Activated CD8-positive, alpha-beta memory T cell treated with anti-CD3 and anti-CD28 coated beads for 36 hours (primary cell): ENCODE measurements around the gene SF3A1. TPM values are rescaled to one million over a fixed set of nuclear protein-coding genes. Genes with fewer than 3 reads are reported as not detected.
"Not testable (repeated sequence)": the region's sequence is repeated elsewhere in the genome, so short reads cannot be mapped to it uniquely, and the experiment has no call there.

ENCODE experiments used
- CTCF ChIA-PET: fragments of 350-600 bp; sonication (Branson Sonifier 250); formaldehyde crosslinking; loops from one replicate; lab custom pipeline; 2021; ENCODE audit warnings: antibody characterized with exemption; lab: Charles Lee
- POLR2A ChIA-PET: fragments of 350-600 bp; sonication (Branson Sonifier 250); formaldehyde crosslinking; loops from one replicate; lab custom pipeline; 2021; ENCODE audit warnings: antibody characterized with exemption; lab: Charles Lee
- total RNA-seq, 2 experiments: library from RNA; stranded (reverse); gene quantifications; one replicate each; pipeline ENCODE4 v1.2.3, GENCODE V29; 2021

Gene SF3A1
- total RNA-seq: 100 to 1,000 TPM; 229 to 231 TPM

- CTCF ChIA-PET: interaction anchor here (0.6 to 1.6 kb wide), 5 partner anchors 28 to 235 kb away, joined by 3 to 15 read pairs (median 3); partner anchors contain the start of genes CASTOR1 and PES1
Measured at GRCh38 chr22:30356449-30357235, at the start of gene SF3A1, which contains the start of gene CCDC157. Gene SF3A1, minus strand, starts transcription at chr22:30356894. Its CDS starts 102 bp downstream, at chr22:30356792. Gene CCDC157, plus strand, starts transcription at chr22:30357007. Its CDS starts 8,994 bp downstream, at chr22:30366001.

DNA sequence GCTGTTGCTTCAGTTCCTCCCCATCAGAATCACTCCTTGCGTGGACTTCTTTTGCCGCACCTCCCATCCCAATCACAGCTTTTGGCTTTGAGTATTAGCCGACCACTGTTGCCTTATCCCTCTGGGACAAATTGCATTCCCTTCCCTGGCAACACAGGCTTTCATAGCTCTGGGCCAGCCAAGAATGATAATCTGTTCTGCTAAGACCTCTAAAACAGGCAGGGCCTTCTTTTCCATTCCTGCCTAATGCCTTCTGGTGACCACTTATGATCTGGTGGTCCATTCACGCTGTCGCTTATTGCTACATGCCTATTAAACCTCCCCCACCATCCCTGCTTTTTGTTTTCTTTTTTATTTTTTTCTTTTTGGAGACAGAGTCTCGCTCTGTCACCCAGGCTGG lies 49.7 kb upstream of the SF3A1 start:
- POLR2A ChIA-PET: interaction anchor here (0.6 kb wide), 1 partner anchor 26 kb away, joined by 3 read pairs; no protein-coding TSS in a partner anchor
- CTCF ChIA-PET: interaction anchor here (1.3 kb wide), 1 partner anchor 118 kb away, joined by 3 read pairs; no protein-coding TSS in a partner anchor

More at GRCh38 chr22:30356449-30357235, at the start of gene SF3A1, which contains the start of gene CCDC157:
- POLR2A ChIA-PET: interaction anchor here (0.6 to 1.4 kb wide), 9 partner anchors 9 to 70 kb away, joined by 3 to 8 read pairs (median 4); partner anchors contain the start of gene TBC1D10A

- POLR2A ChIA-PET: interaction anchor here (0.6 kb wide), 1 partner anchor 25 kb away, joined by 3 read pairs; no protein-coding TSS in a partner anchor
- CTCF ChIA-PET: interaction anchor here (1.3 kb wide), 1 partner anchor 118 kb away, joined by 3 read pairs; no protein-coding TSS in a partner anchor
Measured at GRCh38 chr22:30405731-30406130, 49.0 kb upstream of the SF3A1 start.

- ChIA-PET CTCF (no interaction called here), POLR2A (interaction anchor here (0.5 kb wide), 1 partner anchor 22 kb away, joined by 3 read pairs; no protein-coding TSS in a partner anchor)
Measured at GRCh38 chr22:30404307-30404706, 47.6 kb upstream of the SF3A1 start.

GRCh38 chr22:30402766-30403104 lies 46.0 kb upstream of the SF3A1 start:
- ChIA-PET POLR2A (interaction anchor here (0.6 kb wide), 1 partner anchor 119 kb away, joined by 6 read pairs; no protein-coding TSS in a partner anchor), CTCF (interaction anchor here (1.6 kb wide), 1 partner anchor 12 kb away, joined by 4 read pairs; no protein-coding TSS in a partner anchor)

GRCh38 chr22:30402028-30402765 lies 45.5 kb upstream of the SF3A1 start:
- ChIA-PET CTCF (interaction anchor here (1.0 to 1.6 kb wide), 2 partner anchors 12 to 21 kb away, joined by 3 to 4 read pairs; no protein-coding TSS in a partner anchor), POLR2A (interaction anchor here (1.0 kb wide), 1 partner anchor 21 kb away, joined by 3 read pairs; no protein-coding TSS in a partner anchor)

DNA sequence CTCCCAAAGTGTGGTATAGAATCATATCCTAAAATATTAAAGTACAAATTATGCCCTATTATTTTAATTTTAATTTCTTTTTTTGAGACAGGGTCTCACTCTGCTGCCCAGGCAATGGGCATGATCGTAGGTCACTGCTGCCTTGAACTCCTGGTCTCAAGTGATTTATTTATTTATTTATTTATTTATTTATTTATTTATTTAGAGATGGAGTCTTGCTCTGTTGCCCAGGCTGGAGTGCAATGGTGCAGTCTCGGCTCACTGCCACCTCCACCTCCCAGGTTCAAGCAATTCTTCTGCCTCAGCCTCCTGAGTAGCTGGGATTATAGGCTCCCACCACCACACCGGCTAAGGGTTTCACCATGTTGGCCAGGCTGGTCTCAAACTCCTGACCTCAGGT lies 44.3 kb upstream of the SF3A1 start:
- POLR2A ChIA-PET: not testable (repeated sequence)
- CTCF ChIA-PET: interaction anchor here (0.7 kb wide), 1 partner anchor 153 kb away, joined by 4 read pairs; no protein-coding TSS in a partner anchor

GRCh38 chr22:30400159-30400558 lies 43.5 kb upstream of the SF3A1 start:
- ChIA-PET POLR2A (no interaction called here), CTCF (interaction anchor here (0.7 kb wide), 1 partner anchor 154 kb away, joined by 4 read pairs; no protein-coding TSS in a partner anchor)

DNA sequence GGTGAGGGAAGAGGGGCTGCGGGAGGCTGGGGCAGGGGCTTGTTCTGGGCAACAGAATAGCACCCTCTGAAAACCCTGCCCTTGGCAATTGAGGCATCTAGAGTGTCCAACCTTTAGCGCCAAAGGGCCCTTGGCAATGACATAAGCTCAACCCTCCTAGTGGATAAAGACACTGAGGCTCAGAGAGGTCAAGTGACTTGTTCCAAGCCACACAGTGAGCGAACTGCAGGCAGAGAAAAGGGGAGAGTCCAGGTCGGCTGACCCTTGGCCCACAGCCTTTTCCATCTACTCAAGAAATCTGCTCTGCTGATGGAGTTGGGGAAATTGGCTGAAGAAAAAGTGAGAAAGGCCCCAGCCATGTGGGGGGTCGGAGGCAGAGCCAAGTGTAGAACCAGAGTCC lies 43.0 kb upstream of the SF3A1 start:
- POLR2A ChIA-PET: no interaction called here
- CTCF ChIA-PET: no interaction called here

DNA sequence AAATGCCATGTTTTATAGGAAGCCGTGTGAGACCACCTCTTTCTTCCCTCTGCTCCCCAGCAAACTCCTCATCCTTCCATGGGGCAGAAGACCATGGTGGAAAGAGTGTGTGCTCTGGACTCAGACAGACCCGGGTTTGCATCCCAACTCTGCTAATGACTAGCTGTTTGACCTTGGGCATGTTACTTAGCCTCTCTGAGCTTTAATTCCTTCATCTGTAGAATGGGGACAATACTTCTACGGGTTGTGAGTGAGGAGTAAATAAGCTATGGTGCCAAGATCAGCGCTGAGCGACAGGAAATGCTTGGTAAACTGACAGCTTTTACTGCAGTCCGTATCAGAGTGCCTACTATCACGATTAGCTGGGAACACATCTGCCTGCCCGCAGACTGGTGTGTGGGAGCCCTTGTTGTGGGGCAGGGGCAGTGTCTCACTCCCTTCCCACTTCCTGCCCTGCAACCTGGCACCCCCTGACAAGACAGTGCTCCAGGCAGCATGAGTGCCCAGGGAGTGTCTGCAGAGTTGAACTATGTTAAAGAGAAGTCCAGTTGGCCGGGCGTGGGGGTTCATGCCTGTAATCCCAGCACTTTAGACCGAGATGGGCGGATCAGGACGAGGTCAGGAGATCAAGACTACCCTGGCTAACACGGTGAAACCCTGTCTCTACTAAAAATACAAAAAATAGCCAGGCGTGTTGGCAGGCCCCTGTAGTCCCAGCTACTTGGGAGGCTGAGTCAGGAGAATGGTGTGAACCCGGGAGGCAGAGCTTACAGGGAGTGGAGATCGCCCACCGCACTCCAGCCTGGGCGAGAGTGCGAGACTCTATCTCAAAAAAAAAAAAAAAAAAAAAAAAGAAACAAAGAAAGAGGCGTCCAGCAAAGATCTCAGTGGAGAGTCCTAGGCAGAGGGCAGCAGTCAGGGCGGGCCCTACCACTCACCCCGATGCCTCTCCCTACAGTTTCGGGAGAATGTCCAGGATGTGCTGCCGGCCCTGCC lies 42.3 kb upstream of the SF3A1 start:
- POLR2A ChIA-PET: interaction anchor here (0.7 kb wide), 1 partner anchor 25 kb away, joined by 3 read pairs; no protein-coding TSS in a partner anchor
- CTCF ChIA-PET: interaction anchor here (0.7 to 5.6 kb wide), 4 partner anchors 10 to 599 kb away, joined by 3 to 29 read pairs (median 5); partner anchors contain the start of gene CASTOR1

DNA sequence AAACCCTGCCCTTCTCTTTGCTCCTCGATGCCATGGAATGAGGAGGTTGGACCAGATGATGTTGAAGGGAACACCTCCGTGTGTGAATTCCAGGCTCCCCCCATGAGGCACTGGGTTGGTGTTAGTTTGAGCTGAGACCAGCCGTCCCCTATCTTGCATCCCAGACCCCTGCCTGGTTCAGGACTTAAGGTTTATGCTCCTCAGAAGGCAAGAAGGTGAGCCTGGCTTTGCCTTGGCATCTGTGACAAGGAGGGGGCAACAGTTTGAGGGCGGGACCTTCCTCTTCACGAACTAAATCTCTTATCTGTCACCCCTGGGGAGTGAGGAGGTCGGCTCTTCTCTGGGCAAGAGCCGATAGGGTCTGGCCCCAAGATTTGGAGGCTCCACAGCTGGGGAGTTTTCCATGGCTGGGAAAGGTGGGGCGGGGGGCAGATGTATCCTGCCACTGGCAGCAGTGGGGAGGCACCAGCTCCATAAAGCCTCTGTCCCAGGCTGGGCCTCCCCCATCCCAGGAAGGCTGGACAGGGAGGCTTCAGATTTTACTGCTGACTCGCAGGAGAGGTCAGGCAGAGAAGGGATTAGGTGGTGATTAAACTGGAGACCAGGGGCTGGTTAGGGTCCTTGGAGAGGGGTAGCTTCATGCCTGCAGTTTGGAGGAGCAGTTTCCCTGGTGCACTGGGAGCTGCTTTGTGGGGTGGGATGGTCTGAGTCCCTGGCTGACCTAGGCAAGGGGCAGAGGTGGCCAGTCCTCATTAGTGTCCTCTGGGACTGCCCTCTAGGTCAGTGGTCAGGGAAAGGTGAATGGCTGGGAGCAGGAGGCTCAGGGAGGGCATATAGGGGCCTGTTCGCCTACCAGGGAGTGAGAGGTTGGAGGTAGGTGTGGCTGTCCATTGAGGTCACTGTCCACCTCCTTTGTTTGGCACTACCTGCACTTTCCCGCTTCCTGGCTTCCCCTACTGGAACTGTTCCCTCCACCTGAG lies 41.3 kb upstream of the SF3A1 start:
- ChIA-PET CTCF (interaction anchor here (0.8 to 11.1 kb wide), 6 partner anchors 9 to 287 kb away, joined by 3 to 70 read pairs (median 6); partner anchors contain the start of genes CASTOR1 and RNF215), POLR2A (interaction anchor here (0.5 to 2.2 kb wide), 4 partner anchors 26 to 203 kb away, joined by 3 to 17 read pairs (median 6); partner anchors contain the start of gene MTFP1)

GRCh38 chr22:30396871-30397655 lies 40.4 kb upstream of the SF3A1 start, which contains the start of gene SEC14L2:
Gene SEC14L2, plus strand, starts transcription at chr22:30397018. Its CDS starts 99 bp downstream, at chr22:30397117.
- POLR2A ChIA-PET: interaction anchor here (0.6 to 2.2 kb wide), 5 partner anchors 14 to 176 kb away, joined by 3 to 17 read pairs (median 3); partner anchors contain the start of gene MTFP1
- CTCF ChIA-PET: interaction anchor here (0.7 to 11.1 kb wide), 7 partner anchors 8 to 210 kb away, joined by 3 to 70 read pairs (median 4); partner anchors contain the start of genes CASTOR1, RNF215 and TCN2

DNA sequence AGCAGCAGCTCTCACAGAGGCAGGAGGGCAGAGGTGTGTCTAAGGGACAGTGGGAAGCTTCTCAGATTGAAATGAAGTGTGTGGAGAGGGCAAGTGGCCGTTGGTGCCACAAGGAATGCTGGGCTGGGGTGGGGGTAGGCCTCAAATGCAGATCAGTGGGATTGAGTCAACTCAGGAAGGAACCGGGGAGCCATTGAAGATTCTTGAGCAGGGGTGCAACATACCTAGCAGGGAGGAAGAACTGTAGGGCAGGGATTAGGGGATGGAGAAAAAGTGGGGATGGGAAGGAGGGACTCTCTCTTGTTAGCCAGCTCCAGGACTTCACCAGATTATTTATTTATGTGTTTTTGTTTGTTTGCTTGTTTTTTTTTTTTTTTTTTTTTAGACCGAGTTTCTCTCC lies 37.2 kb upstream of the SF3A1 start:
- POLR2A ChIA-PET: interaction anchor here (0.6 to 1.3 kb wide), 2 partner anchors 30 to 711 kb away, joined by 3 to 4 read pairs; no protein-coding TSS in a partner anchor

DNA sequence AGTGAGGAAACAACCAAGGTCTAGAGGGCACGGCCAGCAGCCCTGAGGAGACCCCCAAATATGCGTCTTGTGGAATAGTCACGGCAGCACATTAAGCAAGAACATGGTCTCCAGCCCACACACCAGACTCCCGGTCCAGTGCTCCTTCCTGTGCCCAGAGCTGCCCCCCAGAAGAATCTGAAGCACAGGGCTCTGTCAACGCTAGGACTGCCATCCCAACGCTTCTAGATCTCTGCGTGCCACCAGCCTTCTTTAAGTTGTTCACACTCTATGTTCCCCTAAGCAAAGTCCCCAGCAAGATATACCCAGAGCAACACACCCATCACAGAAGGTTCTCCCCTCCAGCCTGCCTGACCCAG lies 36.6 kb upstream of the SF3A1 start:
- POLR2A ChIA-PET: no interaction called here
- CTCF ChIA-PET: interaction anchor here (5.6 to 11.1 kb wide), 2 partner anchors 92 to 105 kb away, joined by 29 to 70 read pairs; partner anchors contain the start of gene CASTOR1

More for the DNA sequence above, 37.2 kb upstream of the SF3A1 start:
- CTCF ChIA-PET: interaction anchor here (0.7 to 11.1 kb wide), 4 partner anchors 16 to 105 kb away, joined by 4 to 70 read pairs (median 18); partner anchors contain the start of gene CASTOR1
